H4 (cell line): ENCODE measurements around the gene CCR8. TPM values are rescaled to one million over a fixed set of nuclear protein-coding genes. Genes with fewer than 3 reads are reported as not detected.
"Not testable (repeated sequence)": the region's sequence is repeated elsewhere in the genome, so short reads cannot be mapped to it uniquely, and the experiment has no call there.

Experiments
- DNase-seq: peaks from one replicate; pipeline ENCODE4 v3.0.0-alpha.2; 2015; ENCODE audit warnings: low spot score
- total RNA-seq: library from RNA; depleted of rRNA; stranded (reverse); fragments of >200 nt; shearing (Covaris generic); gene quantifications from 2 replicates; pipeline ENCODE4 v1.2.3, GENCODE V29; 2014; rRNA removed

Gene CCR8
- total RNA-seq, 1 experiment from 2014 or later = not detected

- DNase-seq = no peak
Measured at GRCh38 chr3:39349080-39349479, 19.6 kb downstream of the CCR8 start.

- DNase-seq = no peak
Measured at GRCh38 chr3:39350714-39351113, 21.2 kb downstream of the CCR8 start.

- DNase-seq = not testable (repeated sequence)
Measured at GRCh38 chr3:39351134-39351533, 21.6 kb downstream of the CCR8 start.

DNA sequence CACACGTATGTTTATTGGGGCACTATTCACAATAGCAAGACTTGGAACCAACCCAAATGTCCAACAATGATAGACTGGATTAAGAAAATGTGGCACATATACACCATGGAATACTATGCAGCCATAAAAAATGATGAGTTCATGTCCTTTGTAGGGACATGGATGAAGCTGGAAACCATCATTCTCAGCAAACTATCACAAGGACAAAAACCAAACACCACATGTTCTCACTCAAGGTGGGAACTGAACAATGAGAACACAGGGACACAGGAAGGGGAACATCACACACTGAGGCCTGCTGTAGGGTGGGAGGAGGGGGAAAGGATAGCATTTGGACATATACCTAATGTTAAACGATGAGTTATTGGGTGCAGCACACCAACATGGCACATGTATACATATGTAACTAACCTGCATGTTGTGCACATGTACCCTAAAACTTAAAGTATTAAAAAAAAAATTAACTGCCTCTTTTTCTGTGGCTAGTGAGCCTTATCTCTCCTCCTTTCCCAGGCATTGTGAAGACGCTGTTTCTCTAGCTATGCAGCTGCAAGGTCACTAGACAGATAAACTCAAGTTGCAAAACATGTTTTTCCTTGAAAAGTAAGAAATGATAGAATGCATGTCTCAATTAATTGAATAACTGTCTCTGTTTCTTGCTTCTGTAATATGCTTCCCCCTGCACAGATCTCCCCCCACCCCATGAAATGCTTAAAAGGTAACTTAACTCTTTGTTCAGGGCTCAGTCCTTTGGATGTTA, 23.8 kb downstream of the CCR8 start:
- not testable (repeated sequence) for DNase-seq

DNA sequence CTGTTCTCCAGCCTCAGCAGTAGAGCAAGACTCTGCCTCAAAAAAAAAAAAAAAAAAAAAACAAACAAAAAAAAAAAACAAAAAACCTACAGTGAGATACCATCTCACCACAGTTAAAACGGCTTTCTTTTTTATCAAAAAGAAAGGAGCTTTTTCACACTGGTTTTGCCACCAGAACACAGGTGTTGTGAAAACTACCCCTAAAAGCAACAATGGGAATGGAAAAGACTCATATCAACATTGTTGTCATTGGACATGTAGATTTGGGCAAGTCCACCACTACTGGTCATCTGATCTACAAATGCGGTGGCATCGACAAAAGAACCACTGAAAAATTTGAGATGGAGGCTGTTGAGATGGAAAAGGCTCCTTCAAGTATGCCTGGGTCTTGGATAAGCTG, 28.8 kb downstream of the CCR8 start:
- no peak for DNase-seq

- DNase-seq = no peak
Measured at GRCh38 chr3:39361252-39361927, 31.9 kb downstream of the CCR8 start.

DNA sequence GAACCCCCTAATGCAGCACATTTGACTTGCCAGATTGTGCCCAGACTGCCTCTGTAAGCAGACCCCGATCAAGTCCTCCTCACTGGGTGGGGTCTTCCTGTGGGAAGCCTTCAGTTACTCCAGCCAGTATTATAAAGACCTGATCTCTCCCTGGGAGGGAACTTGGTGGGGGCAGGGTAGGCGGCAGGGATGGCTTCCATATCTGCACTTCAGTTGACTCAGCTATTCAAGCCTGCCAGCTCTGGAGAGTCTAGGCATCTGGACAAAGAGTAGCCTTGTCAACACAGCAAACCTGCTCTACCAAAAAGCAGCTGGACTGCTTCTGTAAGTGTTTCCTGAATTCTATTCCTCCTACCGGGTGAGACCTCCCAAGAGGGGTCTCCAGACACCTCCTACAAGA, 32.7 kb downstream of the CCR8 start:
- no peak for DNase-seq

DNA sequence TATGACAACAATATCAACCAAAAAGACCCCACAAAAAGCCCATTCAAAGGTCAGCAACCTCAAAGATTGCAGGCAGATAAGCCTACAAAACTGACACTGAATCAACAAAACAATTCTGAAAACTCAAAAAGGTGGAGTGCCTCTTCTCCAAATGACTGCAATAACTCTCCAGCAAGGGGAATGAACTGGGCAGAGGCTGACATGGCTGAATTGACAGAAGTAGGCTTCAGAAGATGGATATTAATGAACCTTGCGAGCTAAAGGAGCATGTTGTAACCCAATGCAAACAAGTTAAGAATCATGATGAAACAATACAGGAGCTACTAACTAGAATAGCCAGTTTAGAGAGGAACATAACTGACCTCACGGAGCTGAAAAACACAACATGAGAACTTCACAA, 33.3 kb downstream of the CCR8 start:
- no peak for DNase-seq

- not testable (repeated sequence) for DNase-seq
Measured at GRCh38 chr3:39370450-39370849, 40.9 kb downstream of the CCR8 start.

GRCh38 chr3:39372833-39373232, 43.3 kb downstream of the CCR8 start:
- no peak for DNase-seq

GRCh38 chr3:39376959-39377634, 47.6 kb downstream of the CCR8 start:
- DNase-seq = no peak

DNA sequence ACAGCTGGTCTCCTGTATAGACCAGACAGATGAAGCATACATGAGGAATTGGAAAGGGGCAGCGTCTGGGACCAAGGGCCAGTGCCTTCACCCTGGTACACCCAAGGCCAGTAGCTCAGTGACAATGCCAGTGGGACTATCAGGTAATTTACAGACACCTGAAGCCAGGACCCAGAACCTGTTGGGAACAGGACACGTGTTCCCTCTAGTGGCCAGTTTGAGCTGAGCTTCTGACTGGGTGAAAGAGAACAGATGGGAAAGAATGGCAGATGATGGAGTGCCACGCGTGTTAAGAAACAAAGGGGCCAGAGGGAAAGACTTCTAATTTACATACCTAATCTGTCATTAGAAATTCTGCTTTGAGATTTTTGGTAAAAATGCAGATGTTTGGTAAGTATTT, 48.6 kb downstream of the CCR8 start:
- DNase-seq = peak; percentile 18

DNA sequence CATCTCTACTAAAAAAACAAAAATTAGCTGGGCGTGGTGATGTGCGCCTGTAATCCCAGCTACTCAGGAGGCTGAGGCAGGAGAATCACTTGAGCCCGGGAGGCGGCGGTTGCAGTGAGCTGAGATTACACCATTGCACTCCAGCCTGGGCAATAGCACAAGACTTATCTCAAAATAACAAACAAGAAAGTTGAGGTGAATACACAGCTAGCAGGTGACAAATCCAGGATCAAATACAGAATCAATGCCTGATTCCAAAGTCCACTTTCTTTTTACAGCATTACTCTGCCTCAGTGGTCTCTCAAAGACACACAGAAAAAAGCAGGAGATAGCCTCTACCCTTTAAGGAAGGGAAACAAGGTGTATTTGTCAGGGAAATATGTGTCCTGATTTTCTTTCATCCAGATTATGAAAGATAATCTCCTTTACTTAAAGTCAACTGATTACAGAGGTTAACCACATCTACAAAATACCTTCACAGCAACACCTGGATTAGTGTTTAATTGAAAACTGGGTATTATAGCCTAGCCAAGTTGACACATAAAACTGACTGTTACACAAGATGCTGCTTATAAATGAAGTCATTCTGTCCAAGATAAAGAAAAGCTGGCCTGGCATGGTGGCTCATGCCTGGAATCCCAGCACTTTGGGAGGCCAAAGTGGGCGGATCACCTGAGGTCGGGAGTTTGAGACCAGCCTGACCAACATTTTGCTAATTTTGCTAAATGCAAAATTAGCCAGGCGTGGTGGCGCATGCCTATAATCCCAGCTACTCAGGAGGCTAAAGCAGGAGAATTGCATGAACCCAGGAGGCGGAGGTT, 49.7 kb downstream of the CCR8 start:
- no peak for DNase-seq

DNA sequence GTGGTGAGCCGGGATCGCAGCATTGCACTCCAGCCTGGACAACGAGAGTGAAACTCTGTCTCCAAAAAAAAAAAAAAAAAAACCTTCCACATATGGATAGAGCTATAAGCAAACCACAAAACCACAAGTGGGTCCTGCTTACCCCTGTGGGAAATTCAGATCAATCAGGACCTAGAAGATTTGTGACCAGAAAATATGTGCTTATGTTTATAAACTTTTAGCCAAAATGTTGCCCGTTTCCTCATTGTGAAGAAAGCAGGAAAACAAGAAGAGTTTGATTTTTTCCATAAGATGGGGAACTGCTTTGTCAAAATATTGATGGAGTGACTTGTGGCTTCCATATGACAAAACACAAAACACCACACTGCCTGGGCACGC, 50.3 kb downstream of the CCR8 start:
- no peak for DNase-seq

DNA sequence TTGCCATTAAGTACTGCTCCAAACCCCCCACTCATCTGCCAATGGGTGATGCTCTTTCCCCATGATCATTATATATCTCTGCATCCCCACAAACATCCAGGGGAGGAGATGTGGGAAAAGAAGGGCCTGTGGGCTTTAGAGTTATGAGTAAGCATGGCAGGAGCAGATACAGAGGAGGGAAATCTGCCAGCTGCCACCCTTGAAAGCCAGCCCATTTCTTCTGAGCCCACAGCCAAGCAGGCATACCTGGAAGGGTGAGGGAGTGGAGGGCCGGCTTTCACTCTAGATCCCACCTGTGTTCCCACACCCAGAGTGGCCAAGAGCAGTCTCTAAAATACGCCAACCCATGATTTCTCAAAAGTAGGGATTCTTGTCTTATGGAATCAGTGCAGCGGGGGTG, 51.9 kb downstream of the CCR8 start:
- DNase-seq = no peak

Other genes starting within 250 kb of the CCR8 start
- gene GORASP1, start 222.1 kb upstream of the CCR8 start, total RNA-seq = 12.3 and 24.4 TPM in 2 replicates
- gene TTC21A, start 222.0 kb upstream of the CCR8 start, total RNA-seq = 0.25 and 0.35 TPM in 2 replicates
- 3.8 and 4.3 TPM in 2 replicates for gene CSRNP1, start 176.1 kb upstream of the CCR8 start, total RNA-seq
- gene XIRP1, start 137.1 kb upstream of the CCR8 start, total RNA-seq = not detected in 2 replicates
- gene CX3CR1, start 49.7 kb upstream of the CCR8 start, total RNA-seq = not detected in 2 replicates
- 21.2 and 24.2 TPM in 2 replicates for gene SLC25A38, start 53.7 kb downstream of the CCR8 start, total RNA-seq
- 2,268 and 2,637 TPM in 2 replicates for gene RPSA, start 77.0 kb downstream of the CCR8 start, total RNA-seq
- 0.17 TPM in 1 of 2 replicates, not detected in the other for gene MOBP, start 138.0 kb downstream of the CCR8 start, total RNA-seq